Left hindlimb (tissue), 1 donor: ENCODE results near the gene EID2.

ENCODE experiments used
- DNase-seq: peaks from one replicate; pipeline ENCODE4 v3.0.0-alpha.2; 2018

The EID2 gene

GRCh38 chr19:39533003-39533512, 6.9 kb downstream of the EID2 start:
- DNase-seq, result no peak

- peak; percentile 95 for DNase-seq
Measured at GRCh38 chr19:39532233-39533002, 7.5 kb downstream of the EID2 start, which contains the start of gene EID2B. Gene EID2B (minus strand): TSS chr19:39532852. CDS start chr19:39532802, 50 bp downstream.

GRCh38 chr19:39531834-39532232, 8.1 kb downstream of the EID2 start:
- DNase-seq, result no peak

DNA sequence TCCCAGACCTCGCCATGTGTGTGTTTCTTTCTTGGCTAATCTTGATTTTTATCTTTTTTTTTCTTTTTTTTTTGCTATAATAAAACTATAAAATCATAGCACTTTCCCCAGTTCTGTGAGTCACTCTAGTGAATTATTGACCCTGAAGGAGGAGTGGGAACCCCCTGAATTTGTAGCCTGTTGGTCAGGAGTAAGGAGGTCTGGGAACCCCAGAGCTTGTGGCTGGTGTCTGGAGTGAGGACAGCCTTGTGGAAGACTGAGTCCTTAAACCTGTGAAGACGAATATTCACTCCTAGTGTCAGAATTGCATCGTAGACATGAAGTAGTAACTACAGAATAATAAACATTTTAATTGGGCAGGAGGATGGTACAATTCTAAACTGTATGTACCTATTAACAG, 14.8 kb downstream of the EID2 start:
- no peak for DNase-seq

DNA sequence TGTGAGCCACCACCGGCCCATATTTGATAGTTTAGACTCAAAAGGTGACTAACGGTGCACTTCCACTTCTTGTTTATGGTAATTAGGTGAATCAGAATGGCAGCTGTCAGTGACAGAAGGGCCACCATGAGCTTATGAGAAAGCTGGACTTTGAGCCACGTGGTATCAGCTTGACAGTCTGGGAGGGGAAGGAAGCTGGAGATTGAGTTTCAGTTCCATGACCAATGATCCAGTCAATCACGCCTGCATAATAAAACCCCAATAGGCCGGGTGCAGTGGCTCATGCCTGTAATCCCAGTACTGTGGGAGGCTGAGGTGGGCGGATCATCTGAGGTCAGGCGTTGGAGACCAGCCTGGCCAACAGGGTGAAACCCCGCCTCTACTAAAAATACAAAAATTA, 15.5 kb downstream of the EID2 start:
- DNase-seq, result no peak

GRCh38 chr19:39520541-39521484, 19.1 kb downstream of the EID2 start:
- no peak for DNase-seq

DNA sequence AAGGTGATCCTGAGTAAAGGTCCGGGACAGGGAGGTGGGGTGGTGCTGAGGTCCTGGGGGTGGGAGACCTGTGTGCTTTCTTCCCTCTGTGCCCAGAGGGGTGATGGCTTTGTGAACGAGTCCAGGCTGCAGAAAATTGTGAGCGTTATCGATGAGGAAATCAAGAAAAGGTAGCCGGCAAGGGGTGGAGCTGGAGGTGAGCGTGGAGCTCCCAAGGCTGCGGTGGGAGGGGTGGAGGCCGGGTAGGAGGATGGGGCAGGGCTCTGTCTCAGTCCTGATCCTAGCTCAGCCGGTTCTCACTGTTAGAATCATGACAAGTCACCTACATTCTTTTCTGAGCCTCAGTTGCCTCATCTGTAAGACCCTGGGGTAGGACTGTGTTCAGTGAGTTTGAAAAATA, 21.0 kb downstream of the EID2 start:
- no peak for DNase-seq

GRCh38 chr19:39518458-39518857, 21.5 kb downstream of the EID2 start:
- no peak for DNase-seq

- DNase-seq, result no peak
Measured at GRCh38 chr19:39517432-39517831, 22.5 kb downstream of the EID2 start.

GRCh38 chr19:39516270-39516669, 23.7 kb downstream of the EID2 start:
- DNase-seq, result no peak

DNA sequence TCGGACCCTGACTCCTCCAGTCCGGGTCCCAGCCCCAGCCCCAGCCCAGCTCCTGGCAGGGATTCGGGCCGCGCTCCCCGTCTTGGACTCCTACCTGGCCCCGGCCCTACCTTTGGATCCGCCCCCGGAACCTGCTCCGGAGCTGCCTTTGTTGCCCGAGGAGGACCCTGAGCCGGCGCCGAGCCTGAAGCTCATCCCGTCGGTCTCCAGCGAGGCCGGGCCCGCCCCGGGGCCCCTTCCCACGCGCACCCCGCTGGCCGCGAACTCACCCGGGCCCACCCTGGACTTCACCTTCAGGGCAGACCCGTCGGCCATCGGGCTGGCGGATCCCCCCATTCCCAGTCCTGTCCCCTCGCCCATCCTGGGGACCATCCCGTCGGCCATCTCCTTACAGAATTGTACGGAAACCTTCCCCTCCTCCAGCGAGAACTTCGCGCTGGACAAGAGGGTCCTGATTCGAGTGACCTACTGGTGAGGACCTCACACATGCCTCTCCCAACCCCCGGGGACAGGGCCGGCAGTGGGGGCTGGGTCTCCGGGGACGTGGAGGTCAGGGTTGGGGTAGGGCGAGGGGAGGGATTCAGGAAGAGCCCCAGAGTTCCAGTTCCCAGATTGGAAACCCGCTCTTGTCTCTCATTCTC, 24.3 kb downstream of the EID2 start:
- peak; percentile 40 for DNase-seq

DNA sequence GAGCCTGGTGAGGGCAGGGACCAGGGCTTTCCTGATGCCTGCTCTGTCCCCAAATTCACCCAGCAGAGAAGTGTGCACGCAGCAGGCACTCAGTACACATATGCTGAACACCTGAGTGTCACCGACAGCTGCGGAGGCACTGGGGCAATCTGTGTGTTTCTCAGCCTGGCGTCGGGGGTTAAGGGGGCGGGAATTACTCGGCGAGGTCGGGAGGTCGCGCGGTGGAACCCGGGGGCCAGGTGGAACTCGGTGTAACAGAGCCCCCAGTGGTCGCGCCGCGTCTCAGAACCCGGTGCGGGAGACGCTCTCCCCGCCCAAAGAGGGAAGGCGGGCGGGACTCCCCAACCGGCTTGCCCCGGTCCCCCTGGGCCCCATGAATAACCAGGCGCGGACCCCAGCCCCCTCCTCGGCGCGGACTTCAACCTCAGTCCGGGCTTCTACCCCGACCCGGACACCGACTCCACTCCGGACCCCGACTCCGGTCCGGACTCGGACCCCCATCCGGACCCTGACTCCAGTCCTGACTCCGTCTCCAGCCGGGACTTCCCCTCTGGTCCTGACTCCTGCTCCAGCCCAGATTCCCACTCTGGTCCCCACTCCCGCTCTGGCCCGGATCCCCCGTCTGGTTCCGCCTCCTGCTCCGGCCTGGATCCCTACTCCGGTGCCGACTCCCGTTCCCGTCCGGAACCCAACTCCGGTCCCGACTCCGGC, 25.0 kb downstream of the EID2 start, which contains the start of gene SELENOV:
TSS of gene SELENOV (plus strand) at position 300 of the 711 bp plus-strand sequence. CDS start at position 374, 74 bp downstream.
- peak; percentile 52 for DNase-seq

DNA sequence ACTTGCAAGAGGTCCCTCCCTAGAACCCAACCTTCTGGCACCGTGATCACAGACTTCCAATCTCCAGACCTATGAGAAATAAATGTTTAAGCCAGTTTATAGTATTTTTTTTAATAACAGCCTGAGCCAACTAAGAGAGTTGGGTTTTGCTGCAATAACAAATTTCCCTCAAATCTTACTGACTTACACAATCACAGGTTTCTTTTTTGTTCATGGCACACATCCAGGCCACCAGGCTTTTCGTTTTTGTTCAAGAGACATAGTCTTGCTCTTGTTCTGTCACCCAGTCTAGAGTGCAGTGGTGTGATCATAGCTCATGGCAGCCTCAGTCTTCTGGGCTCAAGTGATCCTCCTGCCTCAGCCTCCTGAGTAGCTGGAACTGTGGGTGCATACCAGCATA, 27.0 kb downstream of the EID2 start:
- no peak for DNase-seq

DNA sequence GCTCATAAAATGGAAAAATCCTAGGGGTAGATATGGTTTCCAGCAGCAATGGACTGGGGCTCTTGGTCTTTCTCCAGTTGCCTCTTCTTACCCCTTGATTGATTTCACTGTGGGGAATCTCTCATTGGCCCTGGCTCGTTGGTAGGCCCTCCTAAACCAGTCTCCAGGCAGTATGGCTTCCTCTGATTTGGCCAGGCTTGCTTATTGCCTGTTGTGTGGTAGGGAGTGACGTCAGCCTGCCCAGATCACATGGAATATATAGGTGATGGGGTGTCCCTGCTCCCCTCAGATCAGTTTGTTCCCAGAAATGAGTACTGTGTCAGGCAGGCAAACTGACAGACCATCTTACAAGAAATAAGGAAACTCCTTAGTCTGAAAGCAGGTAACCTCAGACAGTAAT, 30.7 kb downstream of the EID2 start:
- DNase-seq, result no peak

- DNase-seq, result no peak
Measured at GRCh38 chr19:39508629-39509028, 31.3 kb downstream of the EID2 start.

- DNase-seq, result no peak
Measured at GRCh38 chr19:39507715-39508364, 32.1 kb downstream of the EID2 start.

DNA sequence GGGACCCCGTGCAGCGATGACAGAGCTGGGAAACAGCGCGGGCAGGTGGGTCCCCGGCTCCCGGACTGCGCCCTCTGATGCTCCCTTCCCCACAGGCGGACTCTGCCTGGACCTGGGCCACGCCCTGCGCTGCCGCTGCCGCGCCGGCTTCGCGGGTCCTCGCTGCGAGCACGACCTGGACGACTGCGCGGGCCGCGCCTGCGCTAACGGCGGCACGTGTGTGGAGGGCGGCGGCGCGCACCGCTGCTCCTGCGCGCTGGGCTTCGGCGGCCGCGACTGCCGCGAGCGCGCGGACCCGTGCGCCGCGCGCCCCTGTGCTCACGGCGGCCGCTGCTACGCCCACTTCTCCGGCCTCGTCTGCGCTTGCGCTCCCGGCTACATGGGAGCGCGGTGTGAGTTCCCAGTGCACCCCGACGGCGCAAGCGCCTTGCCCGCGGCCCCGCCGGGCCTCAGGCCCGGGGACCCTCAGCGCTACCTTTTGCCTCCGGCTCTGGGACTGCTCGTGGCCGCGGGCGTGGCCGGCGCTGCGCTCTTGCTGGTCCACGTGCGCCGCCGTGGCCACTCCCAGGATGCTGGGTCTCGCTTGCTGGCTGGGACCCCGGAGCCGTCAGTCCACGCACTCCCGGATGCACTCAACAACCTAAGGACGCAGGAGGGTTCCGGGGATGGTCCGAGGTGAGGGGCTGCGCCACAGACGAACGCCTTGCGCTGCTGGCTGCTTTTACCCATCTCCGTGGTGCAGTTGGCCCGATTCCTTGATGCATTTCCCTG, 32.8 kb downstream of the EID2 start:
- peak; percentile 60 for DNase-seq

DNA sequence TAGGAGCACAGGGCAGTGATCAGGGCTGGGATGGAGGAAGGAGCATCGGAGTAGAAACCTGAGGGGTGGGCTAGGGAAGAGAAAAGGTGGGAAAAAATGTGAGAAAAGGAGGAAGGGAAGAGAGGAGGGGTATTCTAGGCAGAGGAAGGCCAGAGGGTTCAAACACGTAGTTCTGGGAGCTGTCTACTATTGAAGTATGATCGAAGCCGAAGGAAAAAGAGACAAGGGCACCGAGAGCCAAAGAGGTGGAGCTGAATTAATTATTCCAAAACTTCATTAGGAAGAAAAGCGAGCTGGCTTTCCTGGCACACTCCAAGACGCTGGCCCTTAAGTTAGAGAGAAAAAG, 33.4 kb downstream of the EID2 start:
- no peak for DNase-seq

DNA sequence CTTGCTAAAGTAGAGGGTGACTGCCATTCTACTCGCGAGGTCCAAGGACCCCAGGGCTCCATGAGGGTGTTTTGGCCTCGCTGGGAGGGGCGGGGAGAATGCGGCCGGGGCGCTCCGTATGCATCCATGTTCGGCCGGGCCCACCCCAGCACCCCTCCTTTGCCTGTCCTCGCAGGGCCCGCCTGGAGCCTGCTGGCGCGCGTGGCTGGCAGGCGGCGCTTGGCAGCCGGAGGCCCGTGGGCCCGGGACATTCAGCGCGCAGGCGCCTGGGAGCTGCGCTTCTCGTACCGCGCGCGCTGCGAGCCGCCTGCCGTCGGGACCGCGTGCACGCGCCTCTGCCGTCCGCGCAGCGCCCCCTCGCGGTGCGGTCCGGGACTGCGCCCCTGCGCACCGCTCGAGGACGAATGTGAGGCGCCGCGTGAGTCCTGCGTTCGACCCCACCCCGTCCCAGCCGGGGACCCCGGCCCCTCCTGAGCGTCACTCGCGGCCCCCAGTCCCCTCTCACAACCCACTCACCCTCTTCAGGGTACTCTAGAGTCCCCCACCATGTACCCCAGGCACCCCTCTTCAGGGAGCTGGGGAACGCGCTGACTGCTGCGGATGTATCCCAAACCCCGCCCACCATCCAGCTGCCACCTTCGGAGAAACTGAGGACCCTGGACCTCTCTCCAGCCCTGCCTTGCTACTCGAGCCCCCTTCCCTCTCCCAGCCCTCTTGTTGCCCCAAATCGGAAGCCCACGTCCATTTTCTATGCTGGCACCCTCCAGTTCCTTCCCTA, 37.1 kb downstream of the EID2 start:
- peak; percentile 55 for DNase-seq

DNA sequence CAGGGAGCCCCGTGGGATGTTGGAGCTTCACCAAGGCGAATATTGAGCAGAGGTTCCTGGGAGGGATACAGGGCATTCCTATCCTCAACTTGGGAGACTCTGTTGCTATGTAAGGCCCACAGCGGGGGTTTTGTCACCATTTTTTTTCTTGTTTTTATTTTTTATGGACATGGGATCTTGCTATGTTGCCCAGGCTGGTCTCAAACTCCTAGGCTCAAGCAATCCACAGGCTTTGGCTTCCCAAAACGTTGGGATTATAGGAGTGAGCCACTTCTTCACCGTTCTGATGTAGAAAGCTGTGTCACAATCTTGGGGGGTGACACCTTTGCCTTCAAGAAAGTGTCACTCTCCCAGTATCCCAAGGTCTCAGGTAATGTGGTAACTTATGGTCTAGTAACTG, 38.6 kb downstream of the EID2 start:
- DNase-seq, result no peak
